Osteoblast (primary cell): ENCODE results near the gene BCL2. TPM values are rescaled to one million over a fixed set of nuclear protein-coding genes. Genes with fewer than 3 reads are reported as not detected.

Experiments used
- DNase-seq: peaks from one replicate; pipeline ENCODE4 v3.0.0; 2011; ENCODE audit warnings: low spot score, mixed read lengths; ENCODE audit not compliant: insufficient read length; ENCODE audit errors: missing footprints
- H2AFZ ChIP-seq: 2 replicates; pipeline ENCODE4 v1.6.0; 2011; ENCODE audit warnings: mild to moderate bottlenecking, low read length
- H3K27ac ChIP-seq: 2 replicates; pipeline ENCODE4 v1.5.1; 2011; ENCODE audit warnings: mild to moderate bottlenecking, low read depth, low read length, moderate library complexity
- H3K27me3 ChIP-seq: 2 replicates; pipeline ENCODE4 v1.6.0; 2012; ENCODE audit warnings: mild to moderate bottlenecking, control low read depth, inconsistent platforms, low read length, moderate library complexity; ENCODE audit not compliant: insufficient read depth
- H3K36me3 ChIP-seq: 2 replicates; pipeline ENCODE4 v1.5.1; 2011; ENCODE audit warnings: mild to moderate bottlenecking, low read length, control low read depth, moderate library complexity; ENCODE audit not compliant: insufficient read depth
- H3K4me1 ChIP-seq: 2 replicates; pipeline ENCODE4 v1.5.1; 2011; ENCODE audit warnings: mild to moderate bottlenecking, low read length, control low read depth, moderate library complexity; ENCODE audit not compliant: insufficient read depth
- H3K4me2 ChIP-seq: 2 replicates; pipeline ENCODE4 v1.6.0; 2011; ENCODE audit warnings: mild to moderate bottlenecking, low read length; ENCODE audit not compliant: insufficient read depth
- H3K4me3 ChIP-seq: fragments of 200-600 bp; sonication (generic); 3 replicates; pipeline ENCODE4 v1.5.1; 2012; ENCODE audit warnings: mild to moderate bottlenecking, low read length, inconsistent platforms; ENCODE audit not compliant: insufficient read depth
- H3K79me2 ChIP-seq: 2 replicates; pipeline ENCODE4 v1.6.0; 2012; ENCODE audit warnings: mild to moderate bottlenecking, low read length, control low read depth, inconsistent platforms; ENCODE audit not compliant: insufficient read depth
- H3K9me3 ChIP-seq: 2 replicates; pipeline ENCODE4 v1.5.1; 2011; ENCODE audit warnings: low read depth, low read length, control low read depth
- H4K20me1 ChIP-seq: 2 replicates; pipeline ENCODE4 v1.6.0; 2012; ENCODE audit warnings: mild to moderate bottlenecking, low read length, control low read depth; ENCODE audit not compliant: insufficient read depth
- CTCF ChIP-seq: IDR thresholded peaks from 2 replicates; pipeline ENCODE4 v1.5.1; 2011; ENCODE audit warnings: mild to moderate bottlenecking, low read depth, low read length, moderate library complexity; ENCODE audit errors: extremely low read depth
- total RNA-seq: library from RNA; depleted of rRNA; stranded (reverse); fragments of >200 nt; gene quantifications from 2 replicates; pipeline ENCODE4 v1.2.3, GENCODE V29; 2012

BCL2 gene
- total RNA-seq, 1 donor: 11.9 TPM

- H3K36me3 ChIP-seq: no peaks in the 10 kb centered on the region
- DNase-seq: no peak
- no peak overlapping the region for H3K27ac ChIP-seq
- H3K79me2 ChIP-seq: no peaks in the 10 kb centered on the region
- H3K4me3 ChIP-seq: no peak overlapping the region
- H3K9me3 ChIP-seq: no peaks in the 10 kb centered on the region
- H3K4me1 ChIP-seq: peaks cover 7% of the 10 kb centered on the region
- no peaks in the 10 kb centered on the region for H3K27me3 ChIP-seq
- H2AFZ ChIP-seq: no peak overlapping the region
- no peak overlapping the region for H3K4me2 ChIP-seq
- no peak for TF ChIP-seq CTCF
- H4K20me1 ChIP-seq: no peaks in the 10 kb centered on the region
Observed at GRCh38 chr18:63298400-63299365, 20.9 kb downstream of the BCL2 start.

- Histone ChIP-seq H4K20me1 (no peaks in the 10 kb centered on the region), H3K9me3 (no peaks in the 10 kb centered on the region), H3K27ac (no peak overlapping the region), H3K36me3 (no peaks in the 10 kb centered on the region), H2AFZ (no peak overlapping the region), H3K79me2 (no peaks in the 10 kb centered on the region), H3K27me3 (no peaks in the 10 kb centered on the region), H3K4me1 (peaks cover 7% of the 10 kb centered on the region), H3K4me3 (no peak overlapping the region), H3K4me2 (no peak overlapping the region)
- TF ChIP-seq CTCF: no peak
- DNase-seq: no peak
Observed at GRCh38 chr18:63297687-63298399, 21.7 kb downstream of the BCL2 start.

- H3K27ac ChIP-seq: no peak overlapping the region
- H3K36me3 ChIP-seq: no peaks in the 10 kb centered on the region
- H3K79me2 ChIP-seq: no peaks in the 10 kb centered on the region
- no peaks in the 10 kb centered on the region for H3K4me1 ChIP-seq
- no peaks in the 10 kb centered on the region for H3K9me3 ChIP-seq
- DNase-seq: no peak
- no peaks in the 10 kb centered on the region for H4K20me1 ChIP-seq
- H2AFZ ChIP-seq: no peak overlapping the region
- no peak overlapping the region for H3K4me3 ChIP-seq
- no peaks in the 10 kb centered on the region for H3K27me3 ChIP-seq
- no peak for TF ChIP-seq CTCF
- no peak overlapping the region for H3K4me2 ChIP-seq
Observed at GRCh38 chr18:63293935-63294334, 25.6 kb downstream of the BCL2 start.
